BLaER1 (cell line): ENCODE measurements around the gene FOXK2.
"Not testable (repeated sequence)": the region's sequence is repeated elsewhere in the genome, so short reads cannot be mapped to it uniquely, and the experiment has no call there.

Experiments used
- H3K27ac ChIP-seq: shearing (Covaris generic); formaldehyde crosslinking; 2 replicates; pipeline ENCODE4 v1.8.1; 2022
- H3K27me3 ChIP-seq: shearing (Covaris generic); formaldehyde crosslinking; 2 replicates; pipeline ENCODE4 v1.8.1; 2022
- H3K36me3 ChIP-seq: shearing (Covaris generic); formaldehyde crosslinking; 2 replicates; pipeline ENCODE4 v1.8.1; 2022
- H3K4me1 ChIP-seq: shearing (Covaris generic); formaldehyde crosslinking; 2 replicates; pipeline ENCODE4 v1.8.1; 2022
- H3K4me2 ChIP-seq: shearing (Covaris generic); formaldehyde crosslinking; 2 replicates; pipeline ENCODE4 v1.8.1; 2022
- H3K4me3 ChIP-seq: shearing (Covaris generic); formaldehyde crosslinking; 2 replicates; pipeline ENCODE4 v1.8.1; 2022
- H3K9ac ChIP-seq: shearing (Covaris generic); formaldehyde crosslinking; 2 replicates; pipeline ENCODE4 v1.8.1; 2022
- H3K9me3 ChIP-seq: shearing (Covaris generic); formaldehyde crosslinking; 2 replicates; pipeline ENCODE4 v1.8.1; 2022
- H4K20me1 ChIP-seq: shearing (Covaris generic); formaldehyde crosslinking; 2 replicates; pipeline ENCODE4 v1.8.1; 2022
- Cebpa-rat ChIP-seq: shearing (Covaris generic); IDR thresholded peaks from 2 replicates; pipeline ENCODE4 v1.8.1; 2022

FOXK2 gene

GRCh38 chr17:82507631-82508175 lies 11.8 kb upstream of the FOXK2 start:
- Histone ChIP-seq H3K4me3 (no peak overlapping the region), H3K9me3 (peaks cover 3% of the 10 kb centered on the region; the same call in 1 of the 2 replicates), H3K4me1 (peaks cover 44% of the 10 kb centered on the region), H3K27me3 (no peaks in the 10 kb centered on the region), H3K9ac (no peak overlapping the region), H3K4me2 (peak overlapping the region; percentile 64; the same call in 1 of the 2 replicates), H3K27ac (no peak overlapping the region), H3K36me3 (no peaks in the 10 kb centered on the region), H4K20me1 (no peaks in the 10 kb centered on the region)
- no peak for TF ChIP-seq Cebpa-rat

- not testable (repeated sequence) for H3K9me3 ChIP-seq, H3K27me3 ChIP-seq, H3K27ac ChIP-seq, H3K36me3 ChIP-seq, H3K4me3 ChIP-seq, H3K4me2 ChIP-seq, H4K20me1 ChIP-seq, H3K9ac ChIP-seq
- H3K4me1 ChIP-seq, result peaks cover 13% of the 10 kb centered on the region
These were observed 7.9 kb upstream of the FOXK2 start for GRCh38 chr17:82511642-82512041.

- H3K4me2 ChIP-seq, H4K20me1 ChIP-seq, H3K4me3 ChIP-seq: not testable (repeated sequence)
These were observed 5.7 kb upstream of the FOXK2 start for GRCh38 chr17:82513864-82514263.

GRCh38 chr17:82517230-82517865 lies 2.2 kb upstream of the FOXK2 start:
- H3K36me3 ChIP-seq, result no peaks in the 10 kb centered on the region
- no peak for TF ChIP-seq Cebpa-rat
- peaks cover 19% of the 10 kb centered on the region for H3K4me1 ChIP-seq
- H3K4me2 ChIP-seq, result no peak overlapping the region
- peaks cover 9% of the 10 kb centered on the region; the same call in 1 of the 2 replicates for H3K9me3 ChIP-seq
- peaks cover 23% of the 10 kb centered on the region for H4K20me1 ChIP-seq
- no peaks in the 10 kb centered on the region for H3K27me3 ChIP-seq
- no peak overlapping the region for H3K4me3 ChIP-seq
- no peak overlapping the region for H3K9ac ChIP-seq
- H3K27ac ChIP-seq, result no peak overlapping the region

More at GRCh38 chr17:82513864-82514263, 5.7 kb upstream of the FOXK2 start:
- H3K27ac ChIP-seq, H3K9ac ChIP-seq, H3K27me3 ChIP-seq, H3K36me3 ChIP-seq, H3K4me1 ChIP-seq, H3K9me3 ChIP-seq: not testable (repeated sequence)

- Histone ChIP-seq H3K9me3 (no peaks in the 10 kb centered on the region), H3K27ac (peak overlapping the region; percentile 94), H3K4me1 (peaks cover 48% of the 10 kb centered on the region), H3K27me3 (no peaks in the 10 kb centered on the region), H3K36me3 (peaks cover 18% of the 10 kb centered on the region; the same call in 1 of the 2 replicates), H3K4me3 (peak overlapping the region; percentile 87), H3K4me2 (peak overlapping the region; percentile 79), H4K20me1 (peaks cover 52% of the 10 kb centered on the region), H3K9ac (peak overlapping the region; percentile 91)
- no peak for TF ChIP-seq Cebpa-rat
These were observed 705 bp downstream of the FOXK2 start for GRCh38 chr17:82519971-82520903.

- H3K27me3 ChIP-seq, result no peaks in the 10 kb centered on the region
- peaks cover 95% of the 10 kb centered on the region for H4K20me1 ChIP-seq
- H3K9me3 ChIP-seq, result no peaks in the 10 kb centered on the region
- no peak for TF ChIP-seq Cebpa-rat
- peak overlapping the region; percentile 40 for H3K4me2 ChIP-seq
- H3K4me1 ChIP-seq, result peaks cover 84% of the 10 kb centered on the region
- H3K9ac ChIP-seq, result 0 out of 2 replicates have a peak overlapping the region, but pooled peaks have one; percentile 24
- H3K4me3 ChIP-seq, result no peak overlapping the region
- peak overlapping the region; percentile 51; the same call in 1 of the 2 replicates for H3K27ac ChIP-seq
- H3K36me3 ChIP-seq, result peaks cover 34% of the 10 kb centered on the region
These were observed 5.0 kb downstream of the FOXK2 start for GRCh38 chr17:82524540-82524939.

GRCh38 chr17:82525712-82526111 lies 6.2 kb downstream of the FOXK2 start:
- H3K4me2 ChIP-seq, result no peak overlapping the region
- no peak overlapping the region for H3K9ac ChIP-seq
- peaks cover 34% of the 10 kb centered on the region for H3K36me3 ChIP-seq
- peaks cover 100% of the 10 kb centered on the region for H4K20me1 ChIP-seq
- H3K27ac ChIP-seq, result no peak overlapping the region
- no peaks in the 10 kb centered on the region for H3K9me3 ChIP-seq
- H3K4me3 ChIP-seq, result no peak overlapping the region
- no peaks in the 10 kb centered on the region for H3K27me3 ChIP-seq
- TF ChIP-seq Cebpa-rat, result no peak
- H3K4me1 ChIP-seq, result peaks cover 96% of the 10 kb centered on the region

GRCh38 chr17:82527898-82528297 lies 8.4 kb downstream of the FOXK2 start:
- Histone ChIP-seq H3K4me2 (0 out of 2 replicates have a peak overlapping the region, but pooled peaks have one; percentile 60), H3K9ac (no peak overlapping the region), H3K9me3 (no peaks in the 10 kb centered on the region), H3K27ac (no peak overlapping the region), H3K27me3 (no peaks in the 10 kb centered on the region), H3K4me3 (no peak overlapping the region), H3K4me1 (peaks cover 97% of the 10 kb centered on the region), H3K36me3 (peaks cover 40% of the 10 kb centered on the region), H4K20me1 (peaks cover 100% of the 10 kb centered on the region)
- no peak for TF ChIP-seq Cebpa-rat

GRCh38 chr17:82528484-82529265 lies 9.1 kb downstream of the FOXK2 start:
- no peak overlapping the region; the same call in 1 of the 2 replicates for H3K9ac ChIP-seq
- H4K20me1 ChIP-seq, result peaks cover 100% of the 10 kb centered on the region
- no peak for TF ChIP-seq Cebpa-rat
- no peaks in the 10 kb centered on the region for H3K9me3 ChIP-seq
- H3K36me3 ChIP-seq, result peaks cover 34% of the 10 kb centered on the region
- H3K27ac ChIP-seq, result no peak overlapping the region
- peak overlapping the region; percentile 60 for H3K4me2 ChIP-seq
- H3K4me1 ChIP-seq, result peaks cover 97% of the 10 kb centered on the region
- H3K27me3 ChIP-seq, result no peaks in the 10 kb centered on the region
- H3K4me3 ChIP-seq, result no peak overlapping the region
